Heart left ventricle (tissue), 16 donors: ENCODE data around the gene ATP6V1G1. TPM values are rescaled to one million over a fixed set of nuclear protein-coding genes. Genes with fewer than 3 reads are reported as not detected.

ENCODE experiments used
- ATAC-seq, 4 donors: fragments of 200-7000 bp; cut with Tn5 transposase; one replicate each; pipeline ENCODE4 v1.9.1; 2020 to 2022; ENCODE audit warnings: moderate library complexity in 4 of 4, mild to moderate bottlenecking in 3 of 4, moderate number of reproducible peaks in 1 of 4
- DNase-seq, 5 donors: peaks; one replicate each; pipeline ENCODE4 v3.0.0-alpha.2; 2020
- H3K27ac ChIP-seq, 12 donors: fragments of 200-600 bp; sonication (generic) in 4 of 12; one replicate each; pipeline versions ENCODE4 v1.5.0 to v1.8.0; 2016 to 2022; ENCODE audit warnings: mild to moderate bottlenecking in 2 of 12
- H3K27me3 ChIP-seq, 9 donors: fragments of 200-600 bp; sonication (generic) in 2 of 9; one replicate each; pipeline versions ENCODE4 v1.5.1 to v1.8.0; 2016 to 2022; ENCODE audit warnings: mild to moderate bottlenecking in 3 of 9
- H3K36me3 ChIP-seq, 9 donors: fragments of 200-600 bp; sonication (generic) in 2 of 9; one replicate each; pipeline versions ENCODE4 v1.5.0 to v1.8.0; 2018 to 2022; ENCODE audit warnings: mild to moderate bottlenecking in 2 of 9
- H3K4me1 ChIP-seq, 12 donors: fragments of 200-600 bp; sonication (generic) in 4 of 12; one replicate each; pipeline versions ENCODE4 v1.5.0 to v1.8.0; 2016 to 2022; ENCODE audit warnings: mild to moderate bottlenecking in 3 of 12
- H3K4me3 ChIP-seq, 12 donors: fragments of 200-600 bp; sonication (generic) in 4 of 12; one replicate each; pipeline versions ENCODE4 v1.5.0 to v1.8.0; 2017 to 2022; ENCODE audit warnings: mild to moderate bottlenecking in 9 of 12, moderate library complexity in 4 of 12
- H3K9me3 ChIP-seq, 12 donors: fragments of 200-600 bp; sonication (generic) in 4 of 12; one replicate each; pipeline versions ENCODE4 v1.5.0 to v1.8.0; 2016 to 2022; ENCODE audit warnings: mild to moderate bottlenecking in 1 of 12
- CTCF ChIP-seq, 12 donors: fragments of 200-600 bp; sonication (generic) in 4 of 12; IDR thresholded peaks; one replicate each; pipeline versions ENCODE4 v1.5.0 to v1.8.0; 2018 to 2022; ENCODE audit warnings: antibody characterized with exemption in 12 of 12, mild to moderate bottlenecking in 5 of 12
- POLR2A ChIP-seq, 2 donors: fragments of 450-650 bp; IDR thresholded peaks; one replicate each; pipeline ENCODE4 v1.6.1; 2017; ENCODE audit warnings: antibody characterized with exemption in 2 of 2, mild to moderate bottlenecking in 2 of 2, moderate library complexity in 2 of 2
- WGBS, 4 donors: extraction: QIAGEN DNeasy Blood & Tissue Kit in 2 of 4; methylation state at CpG; one replicate each; pipeline versions ENCODE4 v1.1.5 to v1.1.7; 2013 to 2018; 5-methylcytosine and 5-hydroxymethylcytosine counted together
- intact Hi-C, 10 donors: fragments of 100-400 bp; cut with DNase I; formaldehyde crosslinking; loops; one replicate each; pipeline versions ENCODE4 v1.11.1 to v1.14.2; 2022
- polyA plus RNA-seq, 2 donors: library from polyadenylated mRNA; stranded (reverse); fragments of 200-250 nt; gene quantifications; one replicate each; pipeline ENCODE4 v1.2.3, GENCODE V29; 2013
- total RNA-seq, 9 donors: library from RNA; depleted of rRNA in 2 of 9; stranded (reverse); fragments of >200 nt in 2 of 9; fragmentation: NEBNext Ultra II Directional in 3 of 9; extraction: Animal tissue kit (Norgen Biotek cat#: 25700) in 3 of 9; gene quantifications; one replicate each; pipeline versions ENCODE4 v1.1.0 to v1.2.4, GENCODE V29; 2016 to 2023
- donor health status: ischemic (EF 13 %, LVEDD 7.1; RV severe dilation, severe dysfunction).
- donor health status: healthy with polysubstance abuse.
- donor health status: DM: no; HTN: yes; CAD: no.
- donor health status: DM: no; HTN: no; CAD: no.
- donor health status: ischemic (EF 25% LVEDD 6.9; RV normal size, moderate dysfunction).
- donor health status: ischemic (EF 25% LVEDD 5.7; RV mildly dilated, moderate dysfunction).
- donor health status: healthy.
- donor health status: DM: yes; HTN: yes; CAD: no.
- donor health status: ischemic (EF 35%, LVEDD 5.7; RV mildly dilated, moderate dysfunction).
- donor health status: nonischemic (EF 11% LVEDD 7.7; RV severe dilation, severe dysfunction).
- donor health status: DM: yes; HTN: yes; CAD: no.
- donor health status: PGD.
- donor health status: ischemic (EF 29% LVEDD 5.4; RV normal size, mild dysfunction).
- donor health status: nonischemic (EF 23%, LVEDD 6.1; RV moderate dilation, normal function).

Gene ATP6V1G1
- total and polyA plus RNA-seq, 11 donors, result 58.1 to 136 (median 70.7) TPM

- Histone ChIP-seq H3K27ac (no peak overlapping the region), H3K4me3 (no peak overlapping the region), H3K4me1 (no peaks in the 10 kb centered on the region), H3K36me3 (peaks cover 0 to 92% (median 61%) of the 10 kb centered on the region in 9 donors), H3K27me3 (no peaks in the 10 kb centered on the region), H3K9me3 (no peaks in the 10 kb centered on the region)
- DNase-seq (no peak), ATAC-seq (no peak)
- TF ChIP-seq POLR2A (IDR thresholded peaks at IDR 0.05), result no peak
- no peak for TF ChIP-seq CTCF (IDR thresholded peaks at IDR 0.05)
- WGBS, 4 donors, result 0 to 42% (median 1%) methylated on average over 2 of the region's 2 CpGs
- intact Hi-C loops, result no loop called here
Observed at GRCh38 chr9:114631166-114631565, 43.6 kb downstream of the ATP6V1G1 start.

GRCh38 chr9:114633438-114634089 is 46.0 kb downstream of the ATP6V1G1 start:
- intact Hi-C loops, result no loop called here
- TF ChIP-seq POLR2A (IDR thresholded peaks at IDR 0.05), result no peak
- TF ChIP-seq CTCF (IDR thresholded peaks at IDR 0.05), result no peak
- H3K27ac ChIP-seq, result no peak overlapping the region
- no peaks in the 10 kb centered on the region for H3K4me1 ChIP-seq
- 85 to 91% (median 89%) methylated on average over 8 to 11 of the region's 11 CpGs for WGBS, 4 donors
- H3K36me3 ChIP-seq, result peaks cover 0 to 94% (median 58%) of the 10 kb centered on the region in 9 donors
- no peak for DNase-seq
- ATAC-seq, result no peak
- no peaks in the 10 kb centered on the region for H3K9me3 ChIP-seq
- H3K4me3 ChIP-seq, result no peak overlapping the region
- H3K27me3 ChIP-seq, result no peaks in the 10 kb centered on the region

GRCh38 chr9:114634387-114634786 is 46.8 kb downstream of the ATP6V1G1 start:
- no peak for TF ChIP-seq CTCF (IDR thresholded peaks at IDR 0.05)
- TF ChIP-seq POLR2A (IDR thresholded peaks at IDR 0.05), result no peak
- Histone ChIP-seq H3K36me3 (peaks cover 0 to 94% (median 58%) of the 10 kb centered on the region in 9 donors), H3K27ac (no peak overlapping the region), H3K27me3 (no peaks in the 10 kb centered on the region), H3K4me1 (no peaks in the 10 kb centered on the region), H3K9me3 (no peaks in the 10 kb centered on the region), H3K4me3 (no peak overlapping the region)
- intact Hi-C loops, result no loop called here
- ATAC-seq (no peak), DNase-seq (no peak)
- 92 to 100% (median 98%) methylated on average over 4 to 6 of the region's 6 CpGs for WGBS, 4 donors

- no peak overlapping the region for H3K27ac ChIP-seq
- DNase-seq (no peak), ATAC-seq (no peak)
- peaks cover 0 to 92% (median 44%) of the 10 kb centered on the region in 9 donors for H3K36me3 ChIP-seq
- peaks cover 0 to 10% (median 0%) of the 10 kb centered on the region in 12 donors for H3K4me1 ChIP-seq
- H3K4me3 ChIP-seq, result no peak overlapping the region
- WGBS, 4 donors, result 91 to 95% (median 94%) methylated on average over 7 to 8 of the region's 8 CpGs
- intact Hi-C loops, result no loop called here
- H3K27me3 ChIP-seq, result no peaks in the 10 kb centered on the region
- H3K9me3 ChIP-seq, result no peaks in the 10 kb centered on the region
- TF ChIP-seq POLR2A (IDR thresholded peaks at IDR 0.05) (no peak), CTCF (IDR thresholded peaks at IDR 0.05) (no peak)
Observed at GRCh38 chr9:114638404-114638803, 50.8 kb downstream of the ATP6V1G1 start.
